Pulmonary artery endothelial cell (primary cell): ENCODE measurements around the gene CALHM4. TPM values are rescaled to one million over a fixed set of nuclear protein-coding genes. Genes with fewer than 3 reads are reported as not detected.
A peak's percentile ranks its signal among the peaks of the same experiment; 100 is the strongest.

Source experiments
- DNase-seq: peaks from one replicate; pipeline ENCODE4 v3.0.0-alpha.2; 2011; ENCODE audit warnings: low read depth, low spot score
- total RNA-seq: library from RNA; depleted of rRNA; stranded (reverse); fragments of >200 nt; gene quantifications from 2 replicates; pipeline ENCODE4 v1.2.3, GENCODE V29; 2014

CALHM4 gene
- total RNA-seq, 1 donor from 2014 or later, result 0.13 TPM

- no peak for DNase-seq
Observed at GRCh38 chr6:116536216-116536621, 17.3 kb upstream of the CALHM4 start.

- no peak for DNase-seq
Observed at GRCh38 chr6:116542426-116542825, 11.1 kb upstream of the CALHM4 start.

- DNase-seq, result no peak
Observed at GRCh38 chr6:116543149-116543548, 10.4 kb upstream of the CALHM4 start.

GRCh38 chr6:116545651-116546050 is 7.9 kb upstream of the CALHM4 start, which contains the start of gene TRAPPC3L:
TRAPPC3L (minus strand) TSS chr6:116545684; CDS start chr6:116545514, 170 bp downstream.
- no peak for DNase-seq

GRCh38 chr6:116547358-116547757 is 6.2 kb upstream of the CALHM4 start:
- DNase-seq, result no peak

- no peak for DNase-seq
Observed at GRCh38 chr6:116550796-116551195, 2.8 kb upstream of the CALHM4 start.

- no peak for DNase-seq
Observed at GRCh38 chr6:116556065-116556464, 2.5 kb downstream of the CALHM4 start.

- no peak for DNase-seq
Observed at GRCh38 chr6:116556814-116557415, 3.4 kb downstream of the CALHM4 start.

GRCh38 chr6:116557893-116558292 is 4.3 kb downstream of the CALHM4 start:
- peak; percentile 82 for DNase-seq

GRCh38 chr6:116560130-116560529 is 6.6 kb downstream of the CALHM4 start:
- no peak for DNase-seq

GRCh38 chr6:116561377-116562018 is 7.9 kb downstream of the CALHM4 start:
- DNase-seq, result no peak

GRCh38 chr6:116562019-116562403 is 8.5 kb downstream of the CALHM4 start:
- DNase-seq, result no peak

- no peak for DNase-seq
Observed at GRCh38 chr6:116562614-116563013, 9.1 kb downstream of the CALHM4 start.

- DNase-seq, result no peak
Observed at GRCh38 chr6:116563830-116564229, 10.3 kb downstream of the CALHM4 start.

GRCh38 chr6:116564311-116564710 is 10.8 kb downstream of the CALHM4 start:
- no peak for DNase-seq

GRCh38 chr6:116564921-116565872 is 11.6 kb downstream of the CALHM4 start:
- DNase-seq, result no peak

GRCh38 chr6:116568111-116568510 is 14.6 kb downstream of the CALHM4 start:
- no peak for DNase-seq

GRCh38 chr6:116568821-116569755 is 15.5 kb downstream of the CALHM4 start:
- no peak for DNase-seq

- peak; percentile 99 for DNase-seq
Observed at GRCh38 chr6:116570856-116571682, 17.5 kb downstream of the CALHM4 start, which contains the start of gene RWDD1. RWDD1 (plus strand) TSS chr6:116571504; CDS start chr6:116571583, 79 bp downstream.

- no peak for DNase-seq
Observed at GRCh38 chr6:116571683-116572000, 18.1 kb downstream of the CALHM4 start.
